Tibial nerve (tissue), 4 donors: Measurements from ENCODE around the gene TBCD. TPM values are rescaled to one million over a fixed set of nuclear protein-coding genes. Genes with fewer than 3 reads are reported as not detected.

ENCODE experiments used
- DNase-seq, 2 donors: peaks; one replicate each; pipeline ENCODE4 v3.0.0-alpha.2; 2019; ENCODE audit warnings: low spot score in 2 of 2
- H3K27ac ChIP-seq, 4 donors: fragments of 200-600 bp; sonication (generic) in 3 of 4; one replicate each; pipeline ENCODE4 v1.5.1; 2017 to 2019; ENCODE audit warnings: mild to moderate bottlenecking in 1 of 4
- H3K27me3 ChIP-seq, 2 donors: fragments of 200-600 bp; sonication (generic) in 1 of 2; one replicate each; pipeline versions ENCODE4 v1.5.1 to v1.6.0; 2017 to 2019
- H3K36me3 ChIP-seq, 3 donors: fragments of 200-600 bp; sonication (generic); one replicate each; pipeline ENCODE4 v1.5.1; 2018 to 2019
- H3K4me1 ChIP-seq, 4 donors: fragments of 200-600 bp; sonication (generic) in 3 of 4; one replicate each; pipeline ENCODE4 v1.5.1; 2017 to 2019
- H3K4me3 ChIP-seq, 4 donors: fragments of 200-600 bp; sonication (generic) in 3 of 4; one replicate each; pipeline ENCODE4 v1.5.1; 2017 to 2019; ENCODE audit warnings: mild to moderate bottlenecking in 1 of 4, moderate library complexity in 1 of 4
- H3K9me3 ChIP-seq, 4 donors: fragments of 200-600 bp; sonication (generic) in 3 of 4; one replicate each; pipeline ENCODE4 v1.5.1; 2017 to 2019
- EP300 ChIP-seq, 2 donors: sonication (generic); formaldehyde crosslinking; IDR thresholded peaks; one replicate each; pipeline ENCODE4 v1.6.1; 2017; ENCODE audit warnings: antibody characterized with exemption in 2 of 2, mild to moderate bottlenecking in 1 of 2
- POLR2A ChIP-seq, 2 donors: fragments of 450-650 bp; IDR thresholded peaks; one replicate each; pipeline ENCODE4 v1.6.1; 2017; ENCODE audit warnings: antibody characterized with exemption in 2 of 2, mild to moderate bottlenecking in 2 of 2, moderate library complexity in 2 of 2
- WGBS, 2 donors: methylation state at CpG; one replicate each; pipeline ENCODE4 v1.1.5; 2018; 5-methylcytosine and 5-hydroxymethylcytosine counted together
- total RNA-seq, 4 donors: library from RNA; depleted of rRNA; stranded (reverse); fragments of >200 nt; gene quantifications; one replicate each; pipeline ENCODE4 v1.1.0, GENCODE V29; 2016
- TF ChIP-seq, protein P1 (sequence below), 5 experiments: fragments of 200-600 bp in 3 of 5; fragments of 450-650 bp in 2 of 5; sonication (generic) in 3 of 5; IDR thresholded peaks; one replicate each; pipeline ENCODE4 v1.5.1; 2016 to 2019; ENCODE audit warnings: antibody characterized with exemption in 5 of 5, mild to moderate bottlenecking in 3 of 5, moderate library complexity in 2 of 5

The TBCD gene
- total RNA-seq, 4 donors from 2014 or later, result 42.6 to 115 (median 87.9) TPM

DNA sequence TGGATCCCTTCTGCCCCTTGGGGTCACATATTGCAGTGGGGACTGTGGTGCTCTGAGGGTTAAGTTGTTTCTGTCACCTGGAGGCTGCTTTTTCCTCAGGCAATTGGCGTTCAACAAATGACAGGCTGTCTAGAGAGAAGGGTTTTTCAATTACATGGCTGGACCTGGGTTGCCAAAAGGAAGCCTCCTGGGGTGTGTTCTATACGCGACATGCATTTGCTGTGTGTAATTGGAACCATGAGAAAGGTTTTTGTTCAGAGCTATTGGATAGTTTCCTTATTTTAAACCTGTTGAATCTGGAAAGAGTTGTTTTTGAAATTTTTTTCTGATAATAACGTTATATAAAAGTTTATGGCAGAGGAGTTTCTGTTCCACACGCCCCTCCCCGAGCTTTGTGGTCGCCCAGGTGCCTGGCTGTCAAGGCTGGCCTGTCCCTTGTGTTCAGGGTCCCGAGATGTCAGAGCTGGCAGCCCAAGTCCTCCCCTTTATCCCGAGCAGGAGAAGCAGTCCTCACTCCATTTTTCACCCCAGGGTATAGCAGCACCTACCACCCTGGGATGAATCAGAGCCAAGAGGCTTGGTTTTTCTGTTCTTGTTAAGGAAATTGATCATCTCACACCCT, 114.0 kb downstream of the TBCD start:
- TF ChIP-seq, protein P1, sequence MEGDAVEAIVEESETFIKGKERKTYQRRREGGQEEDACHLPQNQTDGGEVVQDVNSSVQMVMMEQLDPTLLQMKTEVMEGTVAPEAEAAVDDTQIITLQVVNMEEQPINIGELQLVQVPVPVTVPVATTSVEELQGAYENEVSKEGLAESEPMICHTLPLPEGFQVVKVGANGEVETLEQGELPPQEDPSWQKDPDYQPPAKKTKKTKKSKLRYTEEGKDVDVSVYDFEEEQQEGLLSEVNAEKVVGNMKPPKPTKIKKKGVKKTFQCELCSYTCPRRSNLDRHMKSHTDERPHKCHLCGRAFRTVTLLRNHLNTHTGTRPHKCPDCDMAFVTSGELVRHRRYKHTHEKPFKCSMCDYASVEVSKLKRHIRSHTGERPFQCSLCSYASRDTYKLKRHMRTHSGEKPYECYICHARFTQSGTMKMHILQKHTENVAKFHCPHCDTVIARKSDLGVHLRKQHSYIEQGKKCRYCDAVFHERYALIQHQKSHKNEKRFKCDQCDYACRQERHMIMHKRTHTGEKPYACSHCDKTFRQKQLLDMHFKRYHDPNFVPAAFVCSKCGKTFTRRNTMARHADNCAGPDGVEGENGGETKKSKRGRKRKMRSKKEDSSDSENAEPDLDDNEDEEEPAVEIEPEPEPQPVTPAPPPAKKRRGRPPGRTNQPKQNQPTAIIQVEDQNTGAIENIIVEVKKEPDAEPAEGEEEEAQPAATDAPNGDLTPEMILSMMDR (IDR thresholded peaks at IDR 0.05), result no peak
- TF ChIP-seq EP300 (IDR thresholded peaks at IDR 0.05), result no peak
- no peak for TF ChIP-seq POLR2A (IDR thresholded peaks at IDR 0.05)
- H3K4me3 ChIP-seq, result no peak overlapping the region
- H3K27ac ChIP-seq, result peak overlapping the region in 1 of 4 donors; percentile 25
- no peaks in the 10 kb centered on the region for H3K27me3 ChIP-seq
- WGBS, 2 donors, result 69 to 79% methylated on average over 9 of the region's 9 CpGs
- H3K4me1 ChIP-seq, result peaks cover 0 to 21% (median 8%) of the 10 kb centered on the region in 4 donors
- no peaks in the 10 kb centered on the region for H3K9me3 ChIP-seq
- peaks cover 0 to 20% (median 0%) of the 10 kb centered on the region in 3 donors for H3K36me3 ChIP-seq
- no peak for DNase-seq

DNA sequence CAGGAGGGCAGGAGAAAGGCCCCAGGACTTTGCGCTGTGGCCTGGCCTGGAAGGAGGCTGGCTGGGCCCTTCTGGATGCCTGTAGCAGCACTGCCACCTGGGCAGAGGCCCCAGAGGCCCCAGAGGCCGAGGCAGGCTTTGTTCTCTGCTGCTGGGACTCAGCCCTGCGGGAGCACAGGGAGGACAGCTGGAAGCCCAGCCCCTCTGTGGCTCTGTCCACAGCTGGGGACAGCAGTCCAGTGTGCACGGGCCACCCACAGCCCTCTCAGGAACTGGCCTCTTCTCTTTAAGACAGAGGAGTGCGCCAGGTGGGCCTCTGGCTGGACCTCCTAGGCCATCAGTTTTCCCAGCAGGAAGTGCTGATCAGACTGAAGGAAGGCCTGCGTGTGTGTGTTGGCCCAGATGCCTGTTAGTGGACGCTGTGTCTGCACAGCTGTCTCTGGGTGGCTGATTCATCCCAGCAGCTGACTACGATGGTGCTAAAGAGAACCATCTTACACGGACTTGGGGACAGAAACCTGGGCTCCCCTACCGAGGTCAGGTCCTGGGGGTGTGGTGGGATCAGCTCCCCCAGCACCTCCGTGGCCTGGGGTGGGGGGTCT, 114.8 kb downstream of the TBCD start:
- H3K27ac ChIP-seq, result peak overlapping the region in 1 of 4 donors; percentile 25
- no peak for DNase-seq
- peak in 1 of 2 donors; percentile 19 for TF ChIP-seq EP300 (IDR thresholded peaks at IDR 0.05)
- TF ChIP-seq POLR2A (IDR thresholded peaks at IDR 0.05), result no peak
- peaks cover 0 to 28% (median 0%) of the 10 kb centered on the region in 3 donors for H3K36me3 ChIP-seq
- peaks cover 0 to 21% (median 5%) of the 10 kb centered on the region in 4 donors for H3K4me1 ChIP-seq
- 44 to 63% methylated on average over 7 to 11 of the region's 11 CpGs for WGBS, 2 donors
- H3K9me3 ChIP-seq, result no peaks in the 10 kb centered on the region
- no peaks in the 10 kb centered on the region for H3K27me3 ChIP-seq
- no peak overlapping the region for H3K4me3 ChIP-seq

DNA sequence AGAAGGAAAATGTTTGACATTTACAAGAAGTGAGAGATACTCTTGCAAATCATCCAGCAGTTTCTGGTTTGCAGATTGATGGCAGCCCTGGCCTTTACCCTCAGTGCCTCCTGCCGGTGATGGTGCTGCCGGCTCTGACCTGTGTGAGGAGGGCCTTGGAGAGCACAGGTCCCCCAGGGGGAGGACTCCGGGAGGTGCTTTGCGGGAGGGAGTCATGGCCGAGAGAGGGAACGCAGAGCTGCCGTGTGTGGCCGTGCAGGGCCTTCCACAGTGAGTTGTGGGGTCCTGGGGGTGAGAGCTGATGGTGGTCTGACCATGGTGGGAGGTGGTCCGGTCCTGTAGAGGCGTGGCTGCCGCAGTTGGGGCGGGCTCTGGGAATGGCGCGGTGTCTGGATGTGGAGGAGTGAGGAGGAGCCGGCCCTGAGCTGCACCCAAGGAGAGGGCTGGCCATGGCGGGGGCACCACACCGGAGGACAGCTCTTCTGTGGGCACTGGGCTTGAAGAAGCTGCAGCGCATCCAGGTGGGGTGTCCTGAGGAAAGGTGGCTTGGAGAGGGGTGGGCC, 116.0 kb downstream of the TBCD start:
- H3K4me3 ChIP-seq, result no peak overlapping the region
- peaks cover 0 to 25% (median 5%) of the 10 kb centered on the region in 4 donors for H3K4me1 ChIP-seq
- no peak for DNase-seq
- H3K36me3 ChIP-seq, result peaks cover 0 to 39% (median 0%) of the 10 kb centered on the region in 3 donors
- H3K9me3 ChIP-seq, result no peaks in the 10 kb centered on the region
- TF ChIP-seq POLR2A (IDR thresholded peaks at IDR 0.05), result no peak
- TF ChIP-seq, protein P1 (IDR thresholded peaks at IDR 0.05), result no peak
- TF ChIP-seq EP300 (IDR thresholded peaks at IDR 0.05), result no peak
- no peaks in the 10 kb centered on the region for H3K27me3 ChIP-seq
- 90% methylated on average over 17 to 18 of the region's 18 CpGs for WGBS, 2 donors
- H3K27ac ChIP-seq, result no peak overlapping the region

DNA sequence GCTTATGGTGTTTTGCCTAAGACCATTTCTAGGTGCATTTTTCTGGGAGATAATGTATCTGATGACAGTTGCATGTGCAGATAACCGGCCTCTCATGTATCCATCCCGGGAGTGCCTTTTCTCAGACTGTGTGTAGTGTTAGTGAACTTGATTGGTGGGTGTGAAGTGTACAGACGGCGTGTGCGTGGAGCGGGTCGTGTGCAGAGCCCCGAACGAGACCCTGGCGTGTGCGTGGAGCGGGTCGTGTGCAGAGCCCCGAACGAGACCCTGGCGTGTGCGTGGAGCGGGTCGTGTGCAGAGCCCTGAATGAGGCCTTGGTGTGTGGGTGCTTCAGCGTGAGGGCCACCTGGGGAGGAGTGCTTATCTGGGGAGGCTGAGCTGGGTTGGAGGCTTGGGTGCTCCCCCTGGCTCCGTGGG, 116.9 kb downstream of the TBCD start:
- Histone ChIP-seq H3K36me3 (peaks cover 0 to 39% (median 0%) of the 10 kb centered on the region in 3 donors), H3K4me1 (peaks cover 0 to 17% (median 5%) of the 10 kb centered on the region in 4 donors), H3K27me3 (no peaks in the 10 kb centered on the region), H3K9me3 (no peaks in the 10 kb centered on the region), H3K4me3 (no peak overlapping the region), H3K27ac (no peak overlapping the region)
- no peak for DNase-seq
- WGBS, 2 donors, result 88% methylated on average over 21 of the region's 21 CpGs
- TF ChIP-seq EP300 (IDR thresholded peaks at IDR 0.05), result no peak
- TF ChIP-seq POLR2A (IDR thresholded peaks at IDR 0.05), result no peak
- TF ChIP-seq, protein P1 (IDR thresholded peaks at IDR 0.05), result no peak

DNA sequence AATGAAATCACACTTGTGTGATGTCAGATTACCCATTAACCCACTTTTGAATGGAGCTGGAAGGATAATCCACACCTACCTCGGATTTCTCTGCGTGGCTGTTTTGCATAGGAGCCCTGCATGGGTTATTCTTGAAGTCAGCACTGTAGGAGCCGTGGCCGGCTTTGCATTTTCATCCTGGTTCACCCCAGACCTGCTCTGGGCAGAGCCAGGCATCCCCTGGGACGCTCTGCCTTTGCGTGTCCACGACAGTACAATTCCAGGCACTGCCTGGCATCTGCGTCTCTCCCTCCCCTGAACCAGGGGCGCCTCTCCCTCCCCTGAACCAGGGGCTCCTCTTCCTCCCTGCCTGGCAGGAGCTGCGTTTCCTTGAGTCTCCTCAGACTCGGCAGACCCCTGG, 117.7 kb downstream of the TBCD start:
- Histone ChIP-seq H3K9me3 (no peaks in the 10 kb centered on the region), H3K36me3 (peaks cover 0 to 39% (median 0%) of the 10 kb centered on the region in 3 donors), H3K27ac (no peak overlapping the region), H3K4me3 (no peak overlapping the region), H3K27me3 (no peaks in the 10 kb centered on the region), H3K4me1 (peaks cover 0 to 13% (median 5%) of the 10 kb centered on the region in 4 donors)
- no peak for DNase-seq
- TF ChIP-seq EP300 (IDR thresholded peaks at IDR 0.05) (no peak), POLR2A (IDR thresholded peaks at IDR 0.05) (no peak)
- TF ChIP-seq, protein P1 (IDR thresholded peaks at IDR 0.05), result no peak
- 89 to 92% methylated on average over 11 of the region's 11 CpGs for WGBS, 2 donors
